ENCODE results near the gene TRPM1.

TRPM1 gene

DNA sequence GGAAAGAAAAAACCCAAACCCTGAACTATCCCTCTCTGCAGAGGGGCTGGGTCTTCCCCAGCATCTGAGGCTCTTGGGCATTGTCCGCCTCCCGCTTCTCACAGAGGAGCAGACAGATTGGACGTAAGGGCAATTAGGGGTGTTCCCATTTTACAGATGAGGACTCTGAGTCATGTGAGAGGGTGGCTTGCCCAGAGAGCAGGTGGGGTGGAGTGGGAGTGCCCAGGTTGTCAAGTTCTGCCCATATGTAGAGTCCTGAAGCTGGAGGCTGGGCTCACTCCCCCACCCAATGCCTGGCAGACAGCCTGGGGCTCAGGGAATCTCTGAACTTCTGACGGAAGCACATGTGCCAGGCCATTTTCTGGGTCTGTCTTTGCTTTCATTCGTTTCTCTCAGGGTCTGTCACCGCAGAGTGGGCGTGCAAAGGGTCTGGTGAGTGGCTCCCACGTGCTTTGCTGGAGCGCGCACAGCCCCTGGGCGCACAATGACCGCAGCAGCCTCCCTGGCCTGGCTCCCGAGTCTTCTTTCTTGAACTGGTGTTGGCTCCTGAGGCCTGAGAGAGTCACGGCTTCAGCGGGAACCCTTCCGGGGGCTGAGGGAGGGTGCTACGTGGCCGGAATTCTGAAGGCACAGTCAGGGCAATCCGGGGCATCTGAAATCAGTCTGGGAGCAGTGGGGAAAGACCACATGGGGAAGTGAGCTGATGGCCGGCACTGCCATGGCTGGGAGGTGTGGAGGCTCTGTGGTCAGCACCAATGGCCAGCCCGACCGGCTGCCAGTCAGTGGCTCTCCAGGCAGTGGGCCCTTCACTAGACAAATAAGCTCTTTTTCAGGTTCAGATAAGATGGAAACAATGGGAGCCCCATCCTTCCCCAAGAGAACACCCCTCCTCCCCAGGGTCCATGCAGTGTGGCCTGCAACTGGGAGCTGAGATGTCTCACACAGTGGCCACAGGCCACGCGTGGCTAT, 1.1 kb upstream of the TRPM1 start:
- TF ChIP-seq, protein P1, sequence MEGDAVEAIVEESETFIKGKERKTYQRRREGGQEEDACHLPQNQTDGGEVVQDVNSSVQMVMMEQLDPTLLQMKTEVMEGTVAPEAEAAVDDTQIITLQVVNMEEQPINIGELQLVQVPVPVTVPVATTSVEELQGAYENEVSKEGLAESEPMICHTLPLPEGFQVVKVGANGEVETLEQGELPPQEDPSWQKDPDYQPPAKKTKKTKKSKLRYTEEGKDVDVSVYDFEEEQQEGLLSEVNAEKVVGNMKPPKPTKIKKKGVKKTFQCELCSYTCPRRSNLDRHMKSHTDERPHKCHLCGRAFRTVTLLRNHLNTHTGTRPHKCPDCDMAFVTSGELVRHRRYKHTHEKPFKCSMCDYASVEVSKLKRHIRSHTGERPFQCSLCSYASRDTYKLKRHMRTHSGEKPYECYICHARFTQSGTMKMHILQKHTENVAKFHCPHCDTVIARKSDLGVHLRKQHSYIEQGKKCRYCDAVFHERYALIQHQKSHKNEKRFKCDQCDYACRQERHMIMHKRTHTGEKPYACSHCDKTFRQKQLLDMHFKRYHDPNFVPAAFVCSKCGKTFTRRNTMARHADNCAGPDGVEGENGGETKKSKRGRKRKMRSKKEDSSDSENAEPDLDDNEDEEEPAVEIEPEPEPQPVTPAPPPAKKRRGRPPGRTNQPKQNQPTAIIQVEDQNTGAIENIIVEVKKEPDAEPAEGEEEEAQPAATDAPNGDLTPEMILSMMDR (IDR thresholded peaks at IDR 0.05; ENCODE audit: borderline replicate concordance, insufficient read depth, low read depth, low read length), result no peak
- H3K4me3 ChIP-seq (ENCODE audit: low read depth, low read length), result no peak overlapping the region

DNA sequence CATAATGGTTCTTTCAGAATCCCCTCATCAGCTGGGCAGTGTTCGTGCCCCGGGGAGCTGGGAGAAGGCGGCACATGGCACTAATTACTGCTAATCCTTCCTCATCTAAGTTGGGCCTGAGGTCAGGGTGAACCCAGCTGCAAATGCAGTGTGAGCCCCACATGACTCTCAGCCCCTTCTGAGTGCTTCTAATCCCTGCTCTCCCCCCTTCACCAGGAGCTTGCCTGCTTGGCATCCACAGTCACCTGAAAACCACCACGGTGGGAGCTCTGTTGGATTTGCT, 455 bp upstream of the TRPM1 start:
- no peak overlapping the region for H3K4me3 ChIP-seq (ENCODE audit: low read depth, low read length)

DNA sequence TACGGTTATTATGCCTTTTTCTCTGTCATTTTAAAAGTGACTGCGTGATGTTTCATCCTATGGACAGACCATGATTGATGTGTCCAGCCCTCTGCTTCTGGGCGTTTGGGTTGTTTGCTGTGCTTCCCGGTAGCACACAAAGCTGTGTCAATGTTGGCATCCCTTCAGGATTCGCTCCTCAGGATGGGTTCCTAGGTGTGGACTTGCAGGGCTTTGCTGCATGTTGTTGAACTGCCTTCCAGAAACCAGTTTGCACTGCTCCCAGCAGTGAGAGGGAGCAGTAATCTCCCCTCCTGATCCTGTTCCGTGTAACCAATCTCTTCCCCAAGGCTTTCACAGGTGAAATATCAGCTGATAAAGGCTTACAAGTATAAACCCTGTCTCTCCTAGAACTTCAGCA, 787 bp downstream of the TRPM1 start:
- TF ChIP-seq, protein P1 (IDR thresholded peaks at IDR 0.05; ENCODE audit: borderline replicate concordance, insufficient read depth, low read depth, low read length), result no peak
- H3K4me3 ChIP-seq (ENCODE audit: low read depth, low read length), result no peak overlapping the region

More for the DNA sequence above, 455 bp upstream of the TRPM1 start:
- TF ChIP-seq, protein P1 (IDR thresholded peaks at IDR 0.05; ENCODE audit: borderline replicate concordance, insufficient read depth, low read depth, low read length), result no peak

DNA sequence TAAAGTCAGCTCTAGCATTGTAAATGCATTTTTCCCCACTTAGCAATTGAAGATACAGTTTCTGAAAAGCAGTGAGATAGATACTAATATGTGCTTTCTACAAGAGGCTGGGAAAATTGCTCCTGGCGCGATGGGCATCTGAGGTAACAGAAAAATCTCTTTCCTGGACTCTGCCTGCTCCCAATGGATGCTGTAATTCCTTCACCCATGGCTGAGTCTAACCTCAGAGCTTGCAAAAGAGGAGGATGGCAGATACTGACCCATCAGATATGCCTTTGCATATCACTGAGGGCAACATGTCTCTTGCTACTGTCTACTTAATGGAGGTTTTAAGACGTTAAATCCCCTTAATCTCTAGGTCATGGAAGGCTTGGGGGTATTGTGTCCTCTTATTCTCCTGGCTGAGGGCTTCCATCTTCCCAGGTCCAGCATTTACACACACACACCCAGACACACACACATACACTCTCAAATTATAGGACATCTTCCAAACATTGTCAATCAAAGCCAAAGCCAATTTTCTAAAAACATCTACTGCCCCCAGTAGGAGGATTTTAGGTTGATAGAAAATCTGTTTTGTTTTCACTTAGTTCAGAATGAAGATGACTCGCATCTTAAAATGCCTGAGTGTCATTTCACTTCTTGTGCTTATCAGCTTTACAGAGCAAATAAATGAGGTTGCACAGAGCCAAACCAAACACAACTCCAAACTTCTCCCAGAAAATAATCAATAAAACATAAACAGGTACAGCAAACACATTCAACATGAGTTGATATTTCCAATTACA, 2.4 kb downstream of the TRPM1 start:
- no peak overlapping the region for H3K4me3 ChIP-seq (ENCODE audit: low read depth, low read length)

DNA sequence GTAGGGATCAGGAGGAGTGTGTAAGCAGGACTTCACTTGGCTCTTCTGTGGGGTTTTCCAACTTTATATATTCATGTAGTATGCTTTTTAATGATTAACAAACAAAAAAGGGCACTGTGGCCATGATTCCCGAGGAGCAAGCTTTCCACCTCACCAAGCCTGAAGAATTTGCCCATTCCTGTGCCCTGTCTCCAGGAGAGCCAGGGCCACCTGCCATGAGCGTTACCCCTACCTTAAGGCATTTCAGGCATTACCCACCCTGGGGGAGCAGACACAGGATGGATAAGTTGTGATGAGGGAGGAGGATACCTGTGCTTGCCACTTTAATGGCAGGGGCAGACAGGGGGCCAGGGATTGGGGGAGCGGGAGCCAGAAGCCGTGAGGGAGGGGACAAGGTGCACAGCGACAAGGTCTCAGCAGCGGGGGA, 3.0 kb downstream of the TRPM1 start:
- no peak overlapping the region for H3K4me3 ChIP-seq (ENCODE audit: low read depth, low read length)
- TF ChIP-seq, protein P1 (IDR thresholded peaks at IDR 0.05; ENCODE audit: borderline replicate concordance, insufficient read depth, low read depth, low read length), result no peak

More for the DNA sequence above, 2.4 kb downstream of the TRPM1 start:
- TF ChIP-seq, protein P1 (IDR thresholded peaks at IDR 0.05; ENCODE audit: borderline replicate concordance, insufficient read depth, low read depth, low read length), result no peak; the same call in 1 of the 2 replicates

DNA sequence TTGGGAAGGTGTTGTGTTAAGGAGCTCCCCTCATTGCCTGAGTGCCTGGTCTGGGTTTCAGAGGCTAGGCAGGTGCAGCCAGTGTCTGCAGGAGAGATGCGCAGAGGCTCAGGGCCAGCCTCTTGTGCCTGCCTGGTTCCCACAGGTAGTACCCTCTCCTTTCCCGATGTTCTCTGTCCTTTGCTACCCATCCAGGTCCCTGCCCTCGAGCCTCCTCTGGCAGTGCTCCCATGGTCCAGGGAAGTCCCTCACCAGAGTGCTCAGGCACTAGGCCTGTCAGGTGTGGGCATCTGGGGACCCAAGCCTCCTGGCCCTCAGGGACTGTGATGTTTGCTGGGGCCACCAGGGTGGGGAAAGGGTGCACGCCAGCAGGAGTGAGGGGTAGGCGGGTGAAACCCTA, 5.0 kb downstream of the TRPM1 start:
- H3K4me3 ChIP-seq (ENCODE audit: low read depth, low read length), result no peak overlapping the region
- TF ChIP-seq, protein P1 (IDR thresholded peaks at IDR 0.05; ENCODE audit: borderline replicate concordance, insufficient read depth, low read depth, low read length), result no peak

Data from GM12875 (cell line).